Measurements from ENCODE around the gene LRCH1.

DNA sequence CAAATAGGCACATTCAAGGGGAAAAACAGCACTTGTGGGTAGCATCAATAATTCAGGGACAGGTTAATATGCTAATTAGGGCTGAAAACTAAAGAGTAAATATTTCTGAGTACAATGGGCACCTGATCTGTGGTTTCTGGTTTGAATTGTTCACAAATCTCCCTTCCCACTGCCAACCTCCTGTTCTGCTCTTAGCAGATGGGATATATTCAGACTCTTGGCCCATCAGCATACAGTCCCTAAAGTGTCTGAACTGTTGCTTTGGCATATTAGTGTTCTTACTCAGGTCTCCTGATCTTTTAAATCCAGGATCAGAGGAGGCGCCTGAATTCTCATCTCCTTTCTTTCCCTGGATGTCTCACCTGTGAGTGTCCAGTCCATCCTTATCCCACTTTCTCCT lies 8.2 kb upstream of the LRCH1 start:
- no peak for TF ChIP-seq CTCF (optimal IDR thresholded peaks at IDR 0.05 in 1 of 3, IDR thresholded peaks at IDR 0.05 in 1 of 3, conservative IDR thresholded peaks at IDR 0.05 in 1 of 3; ENCODE audit: extremely low read depth in 1 of 3, insufficient read depth in 2 of 3, low read length in 3 of 3)
- TF ChIP-seq EZH2 (IDR thresholded peaks at IDR 0.05; ENCODE audit: low read length): no peak
